Upper lobe of left lung (tissue), 6 donors: ENCODE measurements around the gene RASSF3. TPM values are rescaled to one million over a fixed set of nuclear protein-coding genes. Genes with fewer than 3 reads are reported as not detected.

Experiments
- ATAC-seq, 2 donors: fragments of 200-7000 bp; cut with Tn5 transposase; one replicate each; pipeline ENCODE4 v1.9.1; 2022; ENCODE audit warnings: mild to moderate bottlenecking in 2 of 2, moderate library complexity in 2 of 2; ENCODE audit not compliant: low FRiP score in 2 of 2
- DNase-seq, 2 donors: peaks; one replicate each; pipeline ENCODE4 v3.0.0-alpha.2; 2019 to 2020
- H3K27ac ChIP-seq, 4 donors: fragments of 200-600 bp; sonication (generic); one replicate each; pipeline ENCODE4 v1.5.1; 2016 to 2019
- H3K27me3 ChIP-seq, 4 donors: fragments of 200-600 bp; sonication (generic); one replicate each; pipeline ENCODE4 v1.5.1; 2017 to 2019
- H3K36me3 ChIP-seq, 4 donors: fragments of 200-600 bp; sonication (generic); one replicate each; pipeline ENCODE4 v1.5.1; 2016 to 2019
- H3K4me1 ChIP-seq, 4 donors: fragments of 200-600 bp; sonication (generic); one replicate each; pipeline ENCODE4 v1.5.1; 2018 to 2019
- H3K4me3 ChIP-seq, 4 donors: fragments of 200-600 bp; sonication (generic); one replicate each; pipeline ENCODE4 v1.5.1; 2017 to 2019; ENCODE audit warnings: mild to moderate bottlenecking in 2 of 4, moderate library complexity in 1 of 4
- H3K9me3 ChIP-seq, 4 donors: fragments of 200-600 bp; sonication (generic); one replicate each; pipeline ENCODE4 v1.5.1; 2018 to 2019
- CTCF ChIP-seq, 6 experiments: fragments of 450-650 bp in 4 of 6; fragments of 200-600 bp in 2 of 6; sonication (generic) in 2 of 6; IDR thresholded peaks; one replicate each; pipeline ENCODE4 v1.5.1; 2016 to 2019; ENCODE audit warnings: antibody characterized with exemption in 6 of 6
- EP300 ChIP-seq, 4 donors: sonication (generic); formaldehyde crosslinking; IDR thresholded peaks; one replicate each; pipeline ENCODE4 v1.5.1; 2017; ENCODE audit warnings: antibody characterized with exemption in 4 of 4, control low read depth in 2 of 4
- POLR2A ChIP-seq, 4 donors: fragments of 450-650 bp; IDR thresholded peaks; one replicate each; pipeline ENCODE4 v1.5.1; 2016 to 2017; ENCODE audit warnings: antibody characterized with exemption in 4 of 4, mild to moderate bottlenecking in 2 of 4
- POLR2AphosphoS5 ChIP-seq, 2 donors: sonication (generic); formaldehyde crosslinking; IDR thresholded peaks; one replicate each; pipeline ENCODE4 v1.5.1; 2017; ENCODE audit warnings: antibody characterized with exemption in 2 of 2
- WGBS, 2 donors: methylation state at CpG; one replicate each; pipeline ENCODE4 v1.1.5; 2017 to 2018; 5-methylcytosine and 5-hydroxymethylcytosine counted together
- total RNA-seq, 6 donors: library from RNA; depleted of rRNA in 4 of 6; stranded (reverse); fragments of >200 nt in 4 of 6; gene quantifications; one replicate each; pipeline versions ENCODE4 v1.1.0 to v1.2.1, GENCODE V29; 2016 to 2021
- donor health status: DM: no; HTN: no; CAD: no; lungs with moderate emphysema.
- donor health status: DM: no; HTN: yes; CAD: no; lungs with severe emphysema.

Gene RASSF3
- total RNA-seq, 6 donors from 2014 or later = 25.0 to 104 (median 46.0) TPM

- Histone ChIP-seq H3K9me3 (no peaks in the 10 kb centered on the region), H3K27ac (peak overlapping the region in 1 of 4 donors; percentile 14), H3K4me3 (no peak overlapping the region), H3K36me3 (no peaks in the 10 kb centered on the region), H3K27me3 (no peaks in the 10 kb centered on the region), H3K4me1 (peaks cover 26 to 45% (median 32%) of the 10 kb centered on the region in 4 donors)
- 91 to 98% methylated on average over 5 of the region's 5 CpGs for WGBS, 2 donors
- TF ChIP-seq POLR2A (IDR thresholded peaks at IDR 0.05) = no peak
- no peak for TF ChIP-seq POLR2AphosphoS5 (IDR thresholded peaks at IDR 0.05)
- no peak for TF ChIP-seq CTCF (IDR thresholded peaks at IDR 0.05)
- TF ChIP-seq EP300 (IDR thresholded peaks at IDR 0.05) = no peak
- no peak for ATAC-seq
- DNase-seq = no peak
These were observed 20.9 kb downstream of the RASSF3 start for GRCh38 chr12:64631197-64631596.

GRCh38 chr12:64633011-64633939 lies 23.0 kb downstream of the RASSF3 start:
- Histone ChIP-seq H3K27me3 (no peaks in the 10 kb centered on the region), H3K27ac (peak overlapping the region in 2 of 4 donors; percentile 17 to 57), H3K4me1 (peaks cover 6 to 36% (median 26%) of the 10 kb centered on the region in 4 donors), H3K4me3 (no peak overlapping the region), H3K9me3 (no peaks in the 10 kb centered on the region), H3K36me3 (no peaks in the 10 kb centered on the region)
- DNase-seq = no peak
- TF ChIP-seq EP300 (IDR thresholded peaks at IDR 0.05) = no peak
- TF ChIP-seq CTCF (IDR thresholded peaks at IDR 0.05) = no peak
- no peak for TF ChIP-seq POLR2A (IDR thresholded peaks at IDR 0.05)
- TF ChIP-seq POLR2AphosphoS5 (IDR thresholded peaks at IDR 0.05) = no peak
- no peak for ATAC-seq
- WGBS, 2 donors = 65 to 84% methylated on average over 5 of the region's 5 CpGs

GRCh38 chr12:64633940-64634337 lies 23.6 kb downstream of the RASSF3 start:
- H3K27me3 ChIP-seq = no peaks in the 10 kb centered on the region
- peak overlapping the region in 2 of 4 donors; percentile 17 to 57 for H3K27ac ChIP-seq
- peaks cover 5 to 34% (median 26%) of the 10 kb centered on the region in 4 donors for H3K4me1 ChIP-seq
- DNase-seq (peak in 1 of 2 donors; percentile 77), ATAC-seq (peak; percentile 57 to 72)
- no peak for TF ChIP-seq POLR2A (IDR thresholded peaks at IDR 0.05)
- no peak for TF ChIP-seq EP300 (IDR thresholded peaks at IDR 0.05)
- TF ChIP-seq CTCF (IDR thresholded peaks at IDR 0.05) = no peak
- TF ChIP-seq POLR2AphosphoS5 (IDR thresholded peaks at IDR 0.05) = no peak
- no peak overlapping the region for H3K4me3 ChIP-seq
- no peaks in the 10 kb centered on the region for H3K36me3 ChIP-seq
- no peaks in the 10 kb centered on the region for H3K9me3 ChIP-seq

- DNase-seq (no peak), ATAC-seq (no peak)
- no peaks in the 10 kb centered on the region for H3K36me3 ChIP-seq
- TF ChIP-seq POLR2A (IDR thresholded peaks at IDR 0.05) (no peak), CTCF (IDR thresholded peaks at IDR 0.05) (no peak), EP300 (IDR thresholded peaks at IDR 0.05) (no peak), POLR2AphosphoS5 (IDR thresholded peaks at IDR 0.05) (no peak)
- no peak overlapping the region for H3K4me3 ChIP-seq
- H3K4me1 ChIP-seq = peaks cover 8 to 37% (median 26%) of the 10 kb centered on the region in 4 donors
- H3K9me3 ChIP-seq = no peaks in the 10 kb centered on the region
- 90 to 91% methylated on average over 7 of the region's 7 CpGs for WGBS, 2 donors
- H3K27ac ChIP-seq = no peak overlapping the region
- no peaks in the 10 kb centered on the region for H3K27me3 ChIP-seq
These were observed 24.3 kb downstream of the RASSF3 start for GRCh38 chr12:64634508-64635092.
